HG02610 (cell line): ENCODE results near the gene RAPGEF5.

Source experiments
- ATAC-seq: cut with Tn5 transposase; IDR thresholded peaks from one replicate; pipeline ENCODE4 v1.9.1; 2021; ENCODE audit warnings: mild to moderate bottlenecking, moderate library complexity; ENCODE audit not compliant: unreplicated experiment

RAPGEF5 gene

GRCh38 chr7:22350466-22351328 is 6.3 kb downstream of the RAPGEF5 start:
- ATAC-seq = no peak

DNA sequence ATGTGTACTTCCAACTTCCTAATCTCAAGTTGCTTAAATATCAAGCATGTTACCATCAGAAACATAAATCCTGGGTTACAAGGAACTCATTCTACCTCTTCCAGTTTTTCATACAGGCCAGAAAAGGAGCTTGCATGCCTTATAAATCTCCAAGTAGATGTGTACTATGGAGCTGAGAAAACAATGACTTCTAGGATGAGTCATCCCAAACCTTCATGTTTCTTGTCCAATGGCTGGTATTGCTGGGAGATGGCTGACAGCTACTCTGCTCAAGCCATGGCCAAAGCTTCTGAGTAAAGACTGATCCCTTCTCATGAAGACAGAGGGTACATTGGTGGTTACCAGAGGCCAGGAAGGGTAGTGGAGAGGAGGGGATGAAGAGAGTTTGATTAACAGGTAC is 8.6 kb downstream of the RAPGEF5 start:
- ATAC-seq = no peak

GRCh38 chr7:22346383-22347107 is 10.4 kb downstream of the RAPGEF5 start:
- no peak for ATAC-seq

- ATAC-seq = no peak
These were observed 12.3 kb downstream of the RAPGEF5 start for GRCh38 chr7:22344655-22345054.

GRCh38 chr7:22343612-22344011 is 13.3 kb downstream of the RAPGEF5 start:
- no peak for ATAC-seq

GRCh38 chr7:22343071-22343470 is 13.9 kb downstream of the RAPGEF5 start:
- ATAC-seq = no peak

GRCh38 chr7:22339725-22340390 is 17.1 kb downstream of the RAPGEF5 start:
- ATAC-seq = no peak

- no peak for ATAC-seq
These were observed 18.1 kb downstream of the RAPGEF5 start for GRCh38 chr7:22338877-22339276.

GRCh38 chr7:22338411-22338810 is 18.5 kb downstream of the RAPGEF5 start:
- no peak for ATAC-seq

- no peak for ATAC-seq
These were observed 23.2 kb downstream of the RAPGEF5 start for GRCh38 chr7:22333680-22334141.

DNA sequence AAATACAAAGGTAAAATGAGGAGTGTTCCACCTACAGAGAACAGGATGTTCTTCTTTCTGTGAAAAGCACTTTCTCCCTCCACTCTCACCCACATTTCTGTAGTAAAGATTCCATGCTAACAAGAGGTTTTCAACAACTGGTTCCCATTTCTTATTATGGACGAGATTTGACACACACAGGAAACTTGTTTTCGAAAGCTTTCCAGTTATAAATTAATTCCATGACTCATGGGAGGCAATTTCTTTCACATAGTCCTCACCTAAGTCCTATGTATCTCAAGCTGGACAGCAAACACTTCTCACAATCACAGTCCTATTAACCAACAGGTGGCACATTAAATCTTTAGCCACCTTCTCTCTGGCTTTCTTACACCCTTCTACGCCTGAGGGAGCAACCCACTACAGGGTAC is 24.5 kb downstream of the RAPGEF5 start:
- no peak for ATAC-seq

GRCh38 chr7:22331704-22332103 is 25.2 kb downstream of the RAPGEF5 start:
- ATAC-seq = no peak

DNA sequence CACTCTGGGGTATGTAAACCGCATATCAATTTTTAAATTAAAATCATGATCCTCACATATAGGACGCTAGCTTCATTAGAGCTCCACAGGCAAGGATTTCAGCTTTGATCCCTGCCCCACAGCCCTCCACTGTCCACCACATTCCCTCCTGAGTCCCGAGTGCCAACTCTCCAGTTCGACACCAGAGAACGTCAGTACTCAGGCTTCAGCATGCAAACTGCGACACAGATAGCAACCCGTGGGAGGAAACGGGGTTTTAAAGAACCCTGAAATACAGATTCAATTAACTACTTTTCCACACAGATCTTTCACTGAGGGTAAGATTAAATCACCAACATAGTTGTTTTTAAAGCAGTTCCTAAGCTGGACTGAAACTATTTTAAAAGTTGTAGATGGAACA is 26.1 kb downstream of the RAPGEF5 start:
- ATAC-seq = no peak

GRCh38 chr7:22329816-22330524 is 27.0 kb downstream of the RAPGEF5 start:
- no peak for ATAC-seq

- ATAC-seq = no peak
These were observed 30.8 kb downstream of the RAPGEF5 start for GRCh38 chr7:22326181-22326580.

- ATAC-seq = no peak
These were observed 31.3 kb downstream of the RAPGEF5 start for GRCh38 chr7:22325671-22326070.

DNA sequence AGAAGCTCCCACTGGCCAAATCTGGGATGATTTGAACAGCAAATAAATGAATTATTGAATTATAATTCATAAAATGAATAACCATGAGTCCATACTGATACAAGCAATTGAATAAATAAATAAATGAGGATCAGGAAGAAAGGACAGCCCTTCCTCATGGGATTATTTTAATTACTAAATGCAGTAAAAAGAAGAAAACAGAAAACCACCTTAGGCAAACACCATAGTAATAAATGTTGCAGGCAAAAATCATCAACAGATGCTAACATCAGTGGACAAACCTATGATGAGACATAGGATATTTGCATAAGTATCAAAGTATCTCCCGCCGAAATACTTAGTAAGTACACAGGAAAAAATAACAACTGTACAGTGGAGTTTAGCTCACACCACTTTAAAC is 33.2 kb downstream of the RAPGEF5 start:
- no peak for ATAC-seq

DNA sequence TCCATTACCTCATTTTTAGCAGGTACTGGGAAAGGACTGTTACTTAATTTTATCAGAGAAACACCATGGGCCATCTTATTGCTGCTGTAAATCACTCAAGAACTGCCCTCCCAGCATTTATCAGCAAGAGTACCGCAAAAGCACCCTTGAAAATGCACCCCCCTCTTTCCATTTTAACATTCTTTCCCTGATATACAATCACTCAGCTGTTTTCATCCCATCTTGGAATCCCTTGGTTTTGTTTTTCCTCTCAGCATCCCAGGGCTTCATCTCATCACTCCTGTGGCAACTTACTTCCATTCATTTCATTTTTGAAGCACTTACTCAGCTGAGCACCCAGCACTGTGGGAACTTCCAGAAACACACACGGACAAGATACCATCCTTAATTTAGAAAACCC is 36.5 kb downstream of the RAPGEF5 start:
- no peak for ATAC-seq

GRCh38 chr7:22319424-22320403 is 37.2 kb downstream of the RAPGEF5 start:
- no peak for ATAC-seq

DNA sequence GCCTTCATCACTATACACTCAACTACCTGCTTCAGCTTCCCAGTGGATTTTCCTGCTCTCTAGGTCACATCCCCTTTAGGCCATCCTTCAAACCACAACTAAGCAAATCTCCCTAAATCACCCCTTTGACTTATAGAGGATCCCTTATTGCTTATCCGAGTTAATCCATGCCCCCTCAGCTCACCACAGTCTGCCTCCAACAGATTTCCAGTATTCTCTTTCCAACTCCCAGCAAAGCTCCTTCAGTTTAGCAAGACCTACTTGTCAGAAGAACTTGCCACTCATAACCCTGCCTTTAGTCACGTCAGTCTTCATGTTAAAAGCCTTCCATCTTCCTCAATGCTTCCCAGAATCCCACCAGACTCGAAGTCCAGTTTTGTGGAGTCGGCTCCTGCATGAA is 38.6 kb downstream of the RAPGEF5 start:
- ATAC-seq = no peak
